ENCODE measurements around the gene TPPP3. TPM values are rescaled to one million over a fixed set of nuclear protein-coding genes. Genes with fewer than 3 reads are reported as not detected.

Gene TPPP3
- total and polyA plus RNA-seq, 2 donors (not counting 1 experiment from before 2014, with no cell fraction given) = 0.31 TPM; not detected in 1

DNA sequence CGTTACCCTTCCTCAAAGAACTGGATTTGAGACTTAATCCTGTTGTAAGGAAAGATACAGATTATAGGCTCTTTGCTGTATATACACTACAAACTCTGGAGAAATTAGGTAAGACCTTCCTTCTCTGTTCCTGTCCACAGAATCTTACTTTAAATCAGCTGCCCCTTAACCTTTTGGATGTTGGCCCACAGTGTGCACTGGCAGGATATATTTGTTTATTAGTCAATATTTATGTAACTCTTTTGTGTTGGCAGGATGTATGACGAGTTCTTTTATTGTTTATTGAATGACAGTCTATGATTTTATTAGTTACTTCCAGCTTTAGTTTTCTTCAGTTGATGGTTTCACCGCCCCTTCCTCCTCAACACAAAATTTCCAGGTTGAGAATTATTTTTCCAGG lies 47.0 kb downstream of the TPPP3 start:
- Histone ChIP-seq H3K4me3 (ENCODE audit: control extremely low read depth in 1 of 5, extremely low read depth in 1 of 5, insufficient read depth in 1 of 5, low read depth in 2 of 5, low read length in 4 of 5) (no peak overlapping the region), H3K9ac (ENCODE audit: low read length) (no peak overlapping the region), H3K4me2 (replicated peaks; ENCODE audit: low read depth, low read length, poor library complexity, severe bottlenecking) (no peak overlapping the region), H3K36me3 (replicated peaks in 1 of 2; ENCODE audit: control extremely low read depth in 1 of 2, control insufficient read depth in 1 of 2, extremely low read depth in 1 of 2, insufficient read depth in 2 of 2, low read length in 1 of 2) (no peaks in the 10 kb centered on the region), H4K20me1 (ENCODE audit: control insufficient read depth, insufficient read depth, low read length, poor library complexity, severe bottlenecking) (no peaks in the 10 kb centered on the region), H3K27ac (ENCODE audit: low read length in 2 of 2) (no peak overlapping the region), H3K4me1 (ENCODE audit: control insufficient read depth in 2 of 2, insufficient read depth in 2 of 2, low read length in 2 of 2) (no peaks in the 10 kb centered on the region), H2AFZ (ENCODE audit: insufficient read depth, low read depth, low read length, poor library complexity, severe bottlenecking) (no peak overlapping the region), H3K27me3 (replicated peaks in 1 of 4; ENCODE audit: control extremely low read depth in 1 of 4, control insufficient read depth in 3 of 4, insufficient read depth in 4 of 4, low read length in 3 of 4) (no peaks in the 10 kb centered on the region), H3K9me3 (ENCODE audit: control extremely low read depth in 1 of 3, control insufficient read depth in 2 of 3, insufficient read depth in 1 of 3, low read length in 2 of 3) (no peaks in the 10 kb centered on the region), H3K79me2 (ENCODE audit: control insufficient read depth, insufficient read depth, low read length) (no peaks in the 10 kb centered on the region)
- no peak for ATAC-seq (ENCODE audit: low read depth)
- no CpG with 5 or more reads among the region's 3 CpGs for WGBS (ENCODE audit: insufficient coverage)
- no peak for DNase-seq
- Mint-ChIP-seq H3K4me1 (no peaks in the 10 kb centered on the region), H3K27me3 (peaks cover 7% of the 10 kb centered on the region), H3K27ac (no peak overlapping the region), H3K4me3 (no peak overlapping the region), H3K9me3 (ENCODE audit: insufficient read depth) (no peaks in the 10 kb centered on the region)
- intact Hi-C loops (cut with micrococcal nuclease) = loop anchor here (10.0 kb wide), 1 partner anchor 48 kb away; the partner anchor contains the start of gene TPPP3
- ChIA-PET CTCF (interaction anchor here (0.8 to 1.3 kb wide), 5 partner anchors 15 to 85 kb away, joined by 3 to 4 read pairs (median 3); no protein-coding TSS in a partner anchor), POLR2A (no interaction called here)
- TF ChIP-seq, protein P1, sequence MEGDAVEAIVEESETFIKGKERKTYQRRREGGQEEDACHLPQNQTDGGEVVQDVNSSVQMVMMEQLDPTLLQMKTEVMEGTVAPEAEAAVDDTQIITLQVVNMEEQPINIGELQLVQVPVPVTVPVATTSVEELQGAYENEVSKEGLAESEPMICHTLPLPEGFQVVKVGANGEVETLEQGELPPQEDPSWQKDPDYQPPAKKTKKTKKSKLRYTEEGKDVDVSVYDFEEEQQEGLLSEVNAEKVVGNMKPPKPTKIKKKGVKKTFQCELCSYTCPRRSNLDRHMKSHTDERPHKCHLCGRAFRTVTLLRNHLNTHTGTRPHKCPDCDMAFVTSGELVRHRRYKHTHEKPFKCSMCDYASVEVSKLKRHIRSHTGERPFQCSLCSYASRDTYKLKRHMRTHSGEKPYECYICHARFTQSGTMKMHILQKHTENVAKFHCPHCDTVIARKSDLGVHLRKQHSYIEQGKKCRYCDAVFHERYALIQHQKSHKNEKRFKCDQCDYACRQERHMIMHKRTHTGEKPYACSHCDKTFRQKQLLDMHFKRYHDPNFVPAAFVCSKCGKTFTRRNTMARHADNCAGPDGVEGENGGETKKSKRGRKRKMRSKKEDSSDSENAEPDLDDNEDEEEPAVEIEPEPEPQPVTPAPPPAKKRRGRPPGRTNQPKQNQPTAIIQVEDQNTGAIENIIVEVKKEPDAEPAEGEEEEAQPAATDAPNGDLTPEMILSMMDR (IDR thresholded peaks at IDR 0.05) = no peak
- no peak for TF ChIP-seq EZH2 (IDR thresholded peaks at IDR 0.05; ENCODE audit: borderline replicate concordance, insufficient read depth, low read depth, low read length, poor library complexity, severe bottlenecking)

DNA sequence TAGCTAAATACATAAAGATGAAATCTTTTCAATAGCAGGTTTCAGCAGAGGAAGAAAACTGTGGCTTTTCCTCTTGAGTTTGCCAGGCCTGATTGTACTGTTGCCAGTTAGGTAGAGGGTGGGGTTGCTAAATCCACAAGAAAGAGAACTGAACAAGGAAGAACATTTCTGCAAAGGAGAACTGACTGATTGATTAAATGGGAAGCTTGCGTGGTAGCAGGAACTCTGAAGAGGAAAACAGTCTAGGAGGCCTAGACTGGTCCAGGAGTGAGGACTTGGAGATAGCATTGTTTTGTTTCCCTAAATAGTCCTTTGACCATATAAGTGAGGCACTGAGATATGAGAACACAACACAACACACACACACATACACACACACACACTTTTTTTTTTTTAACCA lies 47.9 kb downstream of the TPPP3 start:
- Histone ChIP-seq H3K36me3 (replicated peaks in 1 of 2; ENCODE audit: control extremely low read depth in 1 of 2, control insufficient read depth in 1 of 2, extremely low read depth in 1 of 2, insufficient read depth in 2 of 2, low read length in 1 of 2) (no peaks in the 10 kb centered on the region), H3K4me2 (replicated peaks; ENCODE audit: low read depth, low read length, poor library complexity, severe bottlenecking) (no peak overlapping the region), H2AFZ (ENCODE audit: insufficient read depth, low read depth, low read length, poor library complexity, severe bottlenecking) (no peak overlapping the region), H3K27ac (ENCODE audit: low read length in 2 of 2) (no peak overlapping the region), H3K79me2 (ENCODE audit: control insufficient read depth, insufficient read depth, low read length) (no peaks in the 10 kb centered on the region), H4K20me1 (ENCODE audit: control insufficient read depth, insufficient read depth, low read length, poor library complexity, severe bottlenecking) (no peaks in the 10 kb centered on the region), H3K4me3 (ENCODE audit: control extremely low read depth in 1 of 5, extremely low read depth in 1 of 5, insufficient read depth in 1 of 5, low read depth in 2 of 5, low read length in 4 of 5) (no peak overlapping the region), H3K9ac (ENCODE audit: low read length) (no peak overlapping the region), H3K9me3 (ENCODE audit: control extremely low read depth in 1 of 3, control insufficient read depth in 2 of 3, insufficient read depth in 1 of 3, low read length in 2 of 3) (no peaks in the 10 kb centered on the region), H3K27me3 (replicated peaks in 1 of 4; ENCODE audit: control extremely low read depth in 1 of 4, control insufficient read depth in 3 of 4, insufficient read depth in 4 of 4, low read length in 3 of 4) (no peaks in the 10 kb centered on the region), H3K4me1 (ENCODE audit: control insufficient read depth in 2 of 2, insufficient read depth in 2 of 2, low read length in 2 of 2) (no peaks in the 10 kb centered on the region)
- ChIA-PET POLR2A (no interaction called here), CTCF (interaction anchor here (1.6 kb wide), 1 partner anchor 119 kb away, joined by 3 read pairs; no protein-coding TSS in a partner anchor)
- no peak overlapping the region for H3K27ac Mint-ChIP-seq
- 100% methylated on average over 1 of the region's 1 CpG for WGBS (ENCODE audit: insufficient coverage)
- peaks cover 7% of the 10 kb centered on the region for H3K27me3 Mint-ChIP-seq
- no peaks in the 10 kb centered on the region for H3K4me1 Mint-ChIP-seq
- no peak overlapping the region for H3K4me3 Mint-ChIP-seq
- intact Hi-C loops (cut with micrococcal nuclease) = loop anchor here (10.0 kb wide), 1 partner anchor 49 kb away; the partner anchor contains the start of gene TPPP3
- ATAC-seq (ENCODE audit: low read depth) = no peak
- TF ChIP-seq EZH2 (IDR thresholded peaks at IDR 0.05; ENCODE audit: borderline replicate concordance, insufficient read depth, low read depth, low read length, poor library complexity, severe bottlenecking) = no peak
- TF ChIP-seq, protein P1 (IDR thresholded peaks at IDR 0.05) = no peak
- no peak for DNase-seq
- H3K9me3 Mint-ChIP-seq (ENCODE audit: insufficient read depth) = no peaks in the 10 kb centered on the region

Measured in B cell (primary cell).